Measurements from ENCODE around the gene BBOX1.

Gene BBOX1

GRCh38 chr11:27046956-27047355, 6.3 kb downstream of the BBOX1 start:
- Mint-ChIP-seq H3K9me3 (peaks cover 23% of the 10 kb centered on the region), H3K27me3 (no peaks in the 10 kb centered on the region), H3K4me3 (no peak overlapping the region), H3K27ac (no peak overlapping the region), H3K4me1 (ENCODE audit: low read depth) (no peaks in the 10 kb centered on the region), H3K36me3 (ENCODE audit: low read depth) (no peaks in the 10 kb centered on the region)
- intact Hi-C loops (cut with micrococcal nuclease) = no loop called here

GRCh38 chr11:27052668-27053067, 12.1 kb downstream of the BBOX1 start:
- H3K27ac Mint-ChIP-seq = no peak overlapping the region
- no peaks in the 10 kb centered on the region for H3K27me3 Mint-ChIP-seq
- intact Hi-C loops (cut with micrococcal nuclease) = no loop called here
- no peak overlapping the region for H3K4me3 Mint-ChIP-seq
- no peaks in the 10 kb centered on the region for H3K4me1 Mint-ChIP-seq (ENCODE audit: low read depth)
- peaks cover 14% of the 10 kb centered on the region for H3K9me3 Mint-ChIP-seq
- no peaks in the 10 kb centered on the region for H3K36me3 Mint-ChIP-seq (ENCODE audit: low read depth)

- intact Hi-C loops (cut with micrococcal nuclease) = no loop called here
- no peaks in the 10 kb centered on the region for H3K27me3 Mint-ChIP-seq
- H3K36me3 Mint-ChIP-seq (ENCODE audit: low read depth) = no peaks in the 10 kb centered on the region
- H3K9me3 Mint-ChIP-seq = peaks cover 14% of the 10 kb centered on the region
- no peak overlapping the region for H3K4me3 Mint-ChIP-seq
- no peak overlapping the region for H3K27ac Mint-ChIP-seq
- no peaks in the 10 kb centered on the region for H3K4me1 Mint-ChIP-seq (ENCODE audit: low read depth)
Observed at GRCh38 chr11:27055065-27055682, 14.6 kb downstream of the BBOX1 start.

- peaks cover 17% of the 10 kb centered on the region for H3K9me3 Mint-ChIP-seq
- H3K4me3 Mint-ChIP-seq = no peak overlapping the region
- no peaks in the 10 kb centered on the region for H3K4me1 Mint-ChIP-seq (ENCODE audit: low read depth)
- H3K27ac Mint-ChIP-seq = no peak overlapping the region
- intact Hi-C loops (cut with micrococcal nuclease) = no loop called here
- H3K27me3 Mint-ChIP-seq = no peaks in the 10 kb centered on the region
- H3K36me3 Mint-ChIP-seq (ENCODE audit: low read depth) = no peaks in the 10 kb centered on the region
Observed at GRCh38 chr11:27057091-27057780, 16.6 kb downstream of the BBOX1 start.

- no peaks in the 10 kb centered on the region for H3K36me3 Mint-ChIP-seq (ENCODE audit: low read depth)
- H3K27me3 Mint-ChIP-seq = no peaks in the 10 kb centered on the region
- no peak overlapping the region for H3K4me3 Mint-ChIP-seq
- intact Hi-C loops (cut with micrococcal nuclease) = no loop called here
- no peak overlapping the region for H3K27ac Mint-ChIP-seq
- H3K4me1 Mint-ChIP-seq (ENCODE audit: low read depth) = no peaks in the 10 kb centered on the region
- H3K9me3 Mint-ChIP-seq = peaks cover 26% of the 10 kb centered on the region
Observed at GRCh38 chr11:27058456-27058855, 17.8 kb downstream of the BBOX1 start.

- Mint-ChIP-seq H3K4me3 (no peak overlapping the region), H3K27me3 (no peaks in the 10 kb centered on the region), H3K27ac (no peak overlapping the region), H3K9me3 (peaks cover 26% of the 10 kb centered on the region), H3K4me1 (ENCODE audit: low read depth) (no peaks in the 10 kb centered on the region), H3K36me3 (ENCODE audit: low read depth) (no peaks in the 10 kb centered on the region)
- intact Hi-C loops (cut with micrococcal nuclease) = no loop called here
Observed at GRCh38 chr11:27059431-27059830, 18.8 kb downstream of the BBOX1 start.

- Mint-ChIP-seq H3K27me3 (no peaks in the 10 kb centered on the region), H3K36me3 (ENCODE audit: low read depth) (no peaks in the 10 kb centered on the region), H3K4me3 (no peak overlapping the region), H3K4me1 (ENCODE audit: low read depth) (no peaks in the 10 kb centered on the region), H3K9me3 (peaks cover 26% of the 10 kb centered on the region), H3K27ac (no peak overlapping the region)
- intact Hi-C loops (cut with micrococcal nuclease) = no loop called here
Observed at GRCh38 chr11:27060816-27061460, 20.3 kb downstream of the BBOX1 start.

- H3K4me1 Mint-ChIP-seq (ENCODE audit: low read depth) = no peaks in the 10 kb centered on the region
- intact Hi-C loops (cut with micrococcal nuclease) = no loop called here
- H3K27ac Mint-ChIP-seq = no peak overlapping the region
- no peaks in the 10 kb centered on the region for H3K27me3 Mint-ChIP-seq
- no peak overlapping the region for H3K4me3 Mint-ChIP-seq
- peaks cover 26% of the 10 kb centered on the region for H3K9me3 Mint-ChIP-seq
- no peaks in the 10 kb centered on the region for H3K36me3 Mint-ChIP-seq (ENCODE audit: low read depth)
Observed at GRCh38 chr11:27061461-27061821, 20.8 kb downstream of the BBOX1 start.

- Mint-ChIP-seq H3K36me3 (ENCODE audit: low read depth) (no peaks in the 10 kb centered on the region), H3K27ac (no peak overlapping the region), H3K27me3 (no peaks in the 10 kb centered on the region), H3K4me3 (no peak overlapping the region), H3K4me1 (ENCODE audit: low read depth) (no peaks in the 10 kb centered on the region), H3K9me3 (peaks cover 17% of the 10 kb centered on the region)
- intact Hi-C loops (cut with micrococcal nuclease) = no loop called here
Observed at GRCh38 chr11:27064086-27064485, 23.5 kb downstream of the BBOX1 start.

- H3K4me3 Mint-ChIP-seq = no peak overlapping the region
- no peaks in the 10 kb centered on the region for H3K36me3 Mint-ChIP-seq (ENCODE audit: low read depth)
- no peak overlapping the region for H3K27ac Mint-ChIP-seq
- H3K27me3 Mint-ChIP-seq = no peaks in the 10 kb centered on the region
- no peaks in the 10 kb centered on the region for H3K4me1 Mint-ChIP-seq (ENCODE audit: low read depth)
- intact Hi-C loops (cut with micrococcal nuclease) = no loop called here
- H3K9me3 Mint-ChIP-seq = peaks cover 6% of the 10 kb centered on the region
Observed at GRCh38 chr11:27075192-27075591, 34.6 kb downstream of the BBOX1 start.

GRCh38 chr11:27075655-27076054, 35.0 kb downstream of the BBOX1 start:
- H3K36me3 Mint-ChIP-seq (ENCODE audit: low read depth) = no peaks in the 10 kb centered on the region
- no peak overlapping the region for H3K27ac Mint-ChIP-seq
- peaks cover 6% of the 10 kb centered on the region for H3K9me3 Mint-ChIP-seq
- intact Hi-C loops (cut with micrococcal nuclease) = no loop called here
- no peaks in the 10 kb centered on the region for H3K27me3 Mint-ChIP-seq
- no peak overlapping the region for H3K4me3 Mint-ChIP-seq
- no peaks in the 10 kb centered on the region for H3K4me1 Mint-ChIP-seq (ENCODE audit: low read depth)

GRCh38 chr11:27076121-27076589, 35.5 kb downstream of the BBOX1 start:
- H3K9me3 Mint-ChIP-seq = peaks cover 6% of the 10 kb centered on the region
- H3K27me3 Mint-ChIP-seq = no peaks in the 10 kb centered on the region
- H3K27ac Mint-ChIP-seq = no peak overlapping the region
- no peaks in the 10 kb centered on the region for H3K4me1 Mint-ChIP-seq (ENCODE audit: low read depth)
- H3K4me3 Mint-ChIP-seq = no peak overlapping the region
- intact Hi-C loops (cut with micrococcal nuclease) = no loop called here
- no peaks in the 10 kb centered on the region for H3K36me3 Mint-ChIP-seq (ENCODE audit: low read depth)

GRCh38 chr11:27081056-27081455, 40.4 kb downstream of the BBOX1 start:
- no peaks in the 10 kb centered on the region for H3K27me3 Mint-ChIP-seq
- H3K4me3 Mint-ChIP-seq = no peak overlapping the region
- intact Hi-C loops (cut with micrococcal nuclease) = no loop called here
- H3K4me1 Mint-ChIP-seq (ENCODE audit: low read depth) = no peaks in the 10 kb centered on the region
- no peak overlapping the region for H3K27ac Mint-ChIP-seq
- H3K9me3 Mint-ChIP-seq = peaks cover 15% of the 10 kb centered on the region
- no peaks in the 10 kb centered on the region for H3K36me3 Mint-ChIP-seq (ENCODE audit: low read depth)

GRCh38 chr11:27083241-27083640, 42.6 kb downstream of the BBOX1 start:
- no peaks in the 10 kb centered on the region for H3K4me1 Mint-ChIP-seq (ENCODE audit: low read depth)
- intact Hi-C loops (cut with micrococcal nuclease) = no loop called here
- H3K27me3 Mint-ChIP-seq = no peaks in the 10 kb centered on the region
- H3K4me3 Mint-ChIP-seq = no peak overlapping the region
- no peak overlapping the region for H3K27ac Mint-ChIP-seq
- peaks cover 17% of the 10 kb centered on the region for H3K9me3 Mint-ChIP-seq
- no peaks in the 10 kb centered on the region for H3K36me3 Mint-ChIP-seq (ENCODE audit: low read depth)
